Endothelial cell (in vitro differentiated cells): ENCODE measurements around the gene MYPN. TPM values are rescaled to one million over a fixed set of nuclear protein-coding genes. Genes with fewer than 3 reads are reported as not detected.

Experiments used
- DNase-seq: peaks from one replicate; pipeline ENCODE4 v3.0.0; 2021; ENCODE audit warnings: low spot score
- H3K27ac Mint-ChIP-seq: one replicate; pipeline ENCODE4 v1.8.0; 2021; ENCODE audit warnings: mixed read lengths, inconsistent platforms; ENCODE audit not compliant: unreplicated experiment
- H3K27me3 Mint-ChIP-seq: one replicate; pipeline ENCODE4 v1.8.0; 2021; ENCODE audit warnings: mild to moderate bottlenecking, moderate library complexity, mixed read lengths, inconsistent platforms; ENCODE audit not compliant: unreplicated experiment
- H3K36me3 Mint-ChIP-seq: one replicate; pipeline ENCODE4 v1.8.0; 2021; ENCODE audit warnings: mild to moderate bottlenecking, low read depth, mixed read lengths, inconsistent platforms; ENCODE audit not compliant: unreplicated experiment
- H3K4me1 Mint-ChIP-seq: one replicate; pipeline ENCODE4 v1.8.0; 2021; ENCODE audit warnings: mild to moderate bottlenecking, mixed read lengths, inconsistent platforms; ENCODE audit not compliant: unreplicated experiment
- H3K4me3 Mint-ChIP-seq: one replicate; pipeline ENCODE4 v1.8.0; 2021; ENCODE audit warnings: mild to moderate bottlenecking, mixed read lengths, inconsistent platforms; ENCODE audit not compliant: unreplicated experiment
- H3K9me3 Mint-ChIP-seq: one replicate; pipeline ENCODE4 v1.8.0; 2021; ENCODE audit warnings: mixed read lengths, inconsistent platforms; ENCODE audit not compliant: unreplicated experiment
- total RNA-seq: library from RNA; stranded (reverse); fragmentation: NEBNext Ultra II Directional; extraction: Animal tissue kit (Norgen Biotek cat#: 25700); gene quantifications from one replicate; pipeline ENCODE4 v1.2.1, GENCODE V29; 2021; ENCODE audit not compliant: unreplicated experiment
- TF ChIP-seq, protein P1 (sequence below): fragments of 200-600 bp; sonication (generic); IDR thresholded peaks from one replicate; pipeline ENCODE4 v1.5.0; 2021; ENCODE audit warnings: antibody characterized with exemption; ENCODE audit not compliant: unreplicated experiment

MYPN gene
- total RNA-seq, 1 donor from 2014 or later = not detected

- H3K4me3 Mint-ChIP-seq = no peak overlapping the region
These were observed 123.8 kb downstream of the MYPN start for GRCh38 chr10:68233046-68233445.

GRCh38 chr10:68235111-68235510 is 125.8 kb downstream of the MYPN start:
- H3K9me3 Mint-ChIP-seq = no peaks in the 10 kb centered on the region
- no peaks in the 10 kb centered on the region for H3K36me3 Mint-ChIP-seq
- no peak overlapping the region for H3K4me3 Mint-ChIP-seq
- no peaks in the 10 kb centered on the region for H3K27me3 Mint-ChIP-seq
- no peak overlapping the region for H3K27ac Mint-ChIP-seq
- peaks cover 9% of the 10 kb centered on the region for H3K4me1 Mint-ChIP-seq
- no peak for DNase-seq
- TF ChIP-seq, protein P1, sequence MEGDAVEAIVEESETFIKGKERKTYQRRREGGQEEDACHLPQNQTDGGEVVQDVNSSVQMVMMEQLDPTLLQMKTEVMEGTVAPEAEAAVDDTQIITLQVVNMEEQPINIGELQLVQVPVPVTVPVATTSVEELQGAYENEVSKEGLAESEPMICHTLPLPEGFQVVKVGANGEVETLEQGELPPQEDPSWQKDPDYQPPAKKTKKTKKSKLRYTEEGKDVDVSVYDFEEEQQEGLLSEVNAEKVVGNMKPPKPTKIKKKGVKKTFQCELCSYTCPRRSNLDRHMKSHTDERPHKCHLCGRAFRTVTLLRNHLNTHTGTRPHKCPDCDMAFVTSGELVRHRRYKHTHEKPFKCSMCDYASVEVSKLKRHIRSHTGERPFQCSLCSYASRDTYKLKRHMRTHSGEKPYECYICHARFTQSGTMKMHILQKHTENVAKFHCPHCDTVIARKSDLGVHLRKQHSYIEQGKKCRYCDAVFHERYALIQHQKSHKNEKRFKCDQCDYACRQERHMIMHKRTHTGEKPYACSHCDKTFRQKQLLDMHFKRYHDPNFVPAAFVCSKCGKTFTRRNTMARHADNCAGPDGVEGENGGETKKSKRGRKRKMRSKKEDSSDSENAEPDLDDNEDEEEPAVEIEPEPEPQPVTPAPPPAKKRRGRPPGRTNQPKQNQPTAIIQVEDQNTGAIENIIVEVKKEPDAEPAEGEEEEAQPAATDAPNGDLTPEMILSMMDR = no peak

More at GRCh38 chr10:68233046-68233445, 123.8 kb downstream of the MYPN start:
- Mint-ChIP-seq H3K9me3 (no peaks in the 10 kb centered on the region), H3K27ac (no peak overlapping the region), H3K4me1 (peaks cover 4% of the 10 kb centered on the region), H3K27me3 (no peaks in the 10 kb centered on the region), H3K36me3 (no peaks in the 10 kb centered on the region)
- DNase-seq = no peak
- TF ChIP-seq, protein P1 = no peak

DNA sequence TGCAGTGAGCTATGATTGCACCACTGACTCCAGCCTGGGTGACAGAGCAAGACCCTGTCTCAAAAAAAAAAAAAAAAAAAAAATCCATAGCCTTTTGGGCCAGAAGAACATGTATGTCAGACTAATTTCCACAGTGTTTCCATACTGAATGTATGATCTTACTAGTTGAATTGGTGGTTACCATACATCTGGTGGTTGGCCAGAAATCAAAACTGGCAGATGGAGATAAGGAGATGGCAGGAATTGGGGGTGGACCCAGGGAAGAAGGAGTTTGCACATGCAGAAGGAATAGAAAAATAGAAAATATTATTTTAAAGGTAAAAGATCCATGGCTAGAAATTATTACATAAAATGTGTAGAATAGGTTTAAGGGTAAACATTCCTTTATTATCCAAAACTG is 126.3 kb downstream of the MYPN start:
- no peak for DNase-seq
- H3K27me3 Mint-ChIP-seq = no peaks in the 10 kb centered on the region
- H3K4me1 Mint-ChIP-seq = peaks cover 9% of the 10 kb centered on the region
- H3K4me3 Mint-ChIP-seq = no peak overlapping the region
- no peaks in the 10 kb centered on the region for H3K36me3 Mint-ChIP-seq
- H3K27ac Mint-ChIP-seq = no peak overlapping the region
- no peaks in the 10 kb centered on the region for H3K9me3 Mint-ChIP-seq
- TF ChIP-seq, protein P1 = no peak

DNA sequence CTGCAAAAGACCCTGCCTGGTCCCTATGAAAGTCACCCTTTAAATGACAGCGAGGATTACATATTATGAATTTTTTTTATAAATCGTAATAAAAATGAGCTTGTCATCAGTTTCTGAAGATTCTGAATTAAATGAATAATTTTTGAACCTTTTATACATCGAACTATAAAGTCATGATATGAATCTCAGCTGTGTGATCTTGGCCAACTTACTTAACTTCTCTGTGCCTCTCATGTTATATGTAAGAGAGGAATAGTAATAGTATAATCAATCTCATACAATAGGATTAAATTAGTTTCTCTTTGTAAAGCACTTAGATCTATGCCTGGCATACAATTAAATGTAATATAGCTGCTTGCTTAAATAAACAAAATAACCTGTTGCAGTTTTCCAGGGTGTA is 127.9 kb downstream of the MYPN start:
- TF ChIP-seq, protein P1 = no peak
- Mint-ChIP-seq H3K36me3 (no peaks in the 10 kb centered on the region), H3K27ac (no peak overlapping the region), H3K4me1 (peaks cover 5% of the 10 kb centered on the region), H3K27me3 (no peaks in the 10 kb centered on the region), H3K4me3 (no peak overlapping the region), H3K9me3 (no peaks in the 10 kb centered on the region)
- no peak for DNase-seq

- no peak overlapping the region for H3K27ac Mint-ChIP-seq
- TF ChIP-seq, protein P1 = no peak
- peaks cover 5% of the 10 kb centered on the region for H3K4me1 Mint-ChIP-seq
These were observed 129.1 kb downstream of the MYPN start for GRCh38 chr10:68238371-68238770.

More at GRCh38 chr10:68238371-68238770, 129.1 kb downstream of the MYPN start:
- no peaks in the 10 kb centered on the region for H3K9me3 Mint-ChIP-seq
- H3K36me3 Mint-ChIP-seq = no peaks in the 10 kb centered on the region
- no peaks in the 10 kb centered on the region for H3K27me3 Mint-ChIP-seq
- no peak overlapping the region for H3K4me3 Mint-ChIP-seq
- DNase-seq = no peak
